DND-41 (cell line): ENCODE measurements around the gene SNAPC3.

Experiments
- ATAC-seq: fragments of 200-7000 bp; cut with Tn5 transposase; 3 replicates; pipeline ENCODE4 v1.9.1; 2021; ENCODE audit warnings: low read depth; ENCODE audit not compliant: insufficient read depth
- DNase-seq: peaks from one replicate; pipeline ENCODE4 v3.0.0-alpha.2; 2020
- H2AFZ ChIP-seq: 2 replicates; pipeline ENCODE4 v1.6.0; 2012; ENCODE audit warnings: low read depth, low read length
- H3K27ac ChIP-seq: 2 replicates; pipeline ENCODE4 v1.5.1; 2012; ENCODE audit warnings: low read length, inconsistent platforms
- H3K27me3 ChIP-seq: fragments of 200-600 bp; sonication (generic); 2 replicates; pipeline ENCODE4 v1.6.0; 2012; ENCODE audit warnings: low read length, mild to moderate bottlenecking, inconsistent platforms; ENCODE audit not compliant: insufficient read depth, poor library complexity
- H3K36me3 ChIP-seq: 2 replicates; pipeline ENCODE4 v1.5.1; 2012; ENCODE audit warnings: low read length, inconsistent platforms; ENCODE audit not compliant: insufficient read depth
- H3K4me1 ChIP-seq: 2 replicates; pipeline ENCODE4 v1.5.1; 2012; ENCODE audit warnings: mild to moderate bottlenecking, low read length; ENCODE audit not compliant: insufficient read depth
- H3K4me2 ChIP-seq: 2 replicates; pipeline ENCODE4 v1.6.0; 2012; ENCODE audit warnings: mild to moderate bottlenecking, moderate library complexity, low read length, inconsistent platforms; ENCODE audit not compliant: insufficient read depth
- H3K4me3 ChIP-seq, 2 experiments: fragments of 200-600 bp in 1 of 2; shearing (Covaris generic) in 1 of 2; 2 replicates each; pipeline ENCODE4 v1.5.1; 2012 to 2016; ENCODE audit warnings: inconsistent platforms in 2 of 2, low read length in 2 of 2, mild to moderate bottlenecking in 2 of 2, low read depth in 1 of 2, moderate library complexity in 1 of 2
- H3K79me2 ChIP-seq: 2 replicates; pipeline ENCODE4 v1.6.0; 2012; ENCODE audit warnings: low read length, inconsistent platforms; ENCODE audit not compliant: insufficient read depth
- H3K9ac ChIP-seq: 2 replicates; pipeline ENCODE4 v1.6.0; 2012; ENCODE audit warnings: low read depth, mild to moderate bottlenecking, inconsistent platforms, low read length, moderate library complexity
- H3K9me3 ChIP-seq: 2 replicates; pipeline ENCODE4 v1.5.1; 2012; ENCODE audit warnings: low read length, moderate library complexity, mild to moderate bottlenecking, inconsistent platforms; ENCODE audit not compliant: insufficient read depth, severe bottlenecking
- H4K20me1 ChIP-seq: 2 replicates; pipeline ENCODE4 v1.6.0; 2012; ENCODE audit warnings: low read length; ENCODE audit not compliant: insufficient read depth
- CTCF ChIP-seq: IDR thresholded peaks from 2 replicates; pipeline ENCODE4 v1.5.1; 2012; ENCODE audit warnings: borderline replicate concordance, low read length, moderate library complexity, mild to moderate bottlenecking; ENCODE audit not compliant: poor library complexity, severe bottlenecking; ENCODE audit errors: extremely low read depth
- EZH2 ChIP-seq: IDR thresholded peaks from 3 replicates; pipeline ENCODE4 v1.6.1; 2012; ENCODE audit warnings: borderline replicate concordance, low read depth, mild to moderate bottlenecking, moderate library complexity, low read length, inconsistent platforms; ENCODE audit not compliant: severe bottlenecking

Gene SNAPC3

GRCh38 chr9:15422372-15423230 lies at the start of gene SNAPC3:
Gene SNAPC3, plus strand, starts transcription at chr9:15422876. Its CDS starts 4 bp downstream, at chr9:15422880.
- ATAC-seq (peak; percentile 96), DNase-seq (peak; percentile 93)
- Histone ChIP-seq H3K9me3 (no peaks in the 10 kb centered on the region), H3K4me3 (peak within 1 kb of the TSS; percentile 67 to 94), H3K9ac (peak within 1 kb of the TSS; percentile 85), H4K20me1 (peaks cover 4% of the 10 kb centered on the region; the same call in 1 of the 2 replicates), H3K79me2 (peaks cover 49% of the 10 kb centered on the region), H3K4me1 (peaks cover 38% of the 10 kb centered on the region), H3K36me3 (peaks cover 34% of the 10 kb centered on the region), H2AFZ (peak within 1 kb of the TSS; percentile 96), H3K4me2 (peak within 1 kb of the TSS; percentile 72), H3K27ac (peak within 1 kb of the TSS; percentile 91), H3K27me3 (no peaks in the 10 kb centered on the region)
- TF ChIP-seq EZH2: no peak
- no peak for TF ChIP-seq CTCF

GRCh38 chr9:15373881-15374280 lies 48.8 kb upstream of the SNAPC3 start:
- DNase-seq: no peak
- no peak overlapping the region for H3K27ac ChIP-seq
- no peaks in the 10 kb centered on the region for H3K36me3 ChIP-seq
- no peak overlapping the region for H3K4me3 ChIP-seq
- no peaks in the 10 kb centered on the region for H3K79me2 ChIP-seq
- no peak overlapping the region for H3K4me2 ChIP-seq
- no peaks in the 10 kb centered on the region for H3K27me3 ChIP-seq
- H2AFZ ChIP-seq: no peak overlapping the region
- no peak overlapping the region for H3K9ac ChIP-seq
- TF ChIP-seq CTCF: no peak
- TF ChIP-seq EZH2: no peak
- no peak for ATAC-seq
- H3K4me1 ChIP-seq: no peaks in the 10 kb centered on the region
- no peaks in the 10 kb centered on the region for H4K20me1 ChIP-seq
- no peaks in the 10 kb centered on the region for H3K9me3 ChIP-seq

- Histone ChIP-seq H4K20me1 (no peaks in the 10 kb centered on the region), H3K9ac (no peak overlapping the region), H3K9me3 (no peaks in the 10 kb centered on the region), H3K4me3 (no peak overlapping the region), H3K4me1 (no peaks in the 10 kb centered on the region), H3K79me2 (no peaks in the 10 kb centered on the region), H3K36me3 (no peaks in the 10 kb centered on the region), H2AFZ (no peak overlapping the region), H3K4me2 (no peak overlapping the region), H3K27ac (no peak overlapping the region), H3K27me3 (no peaks in the 10 kb centered on the region)
- no peak for TF ChIP-seq EZH2
- TF ChIP-seq CTCF: no peak
- ATAC-seq (no peak), DNase-seq (no peak)
These were observed 48.4 kb upstream of the SNAPC3 start for GRCh38 chr9:15374310-15374709.
